ENCODE data around the gene CEP104.

- TF ChIP-seq CREM (IDR thresholded peaks at IDR 0.05; ENCODE audit: low read depth) (no peak), MTA3 (IDR thresholded peaks at IDR 0.05; ENCODE audit: borderline replicate concordance, low read length) (no peak), CTCF (IDR thresholded peaks at IDR 0.05 in 2 of 3, conservative IDR thresholded peaks at IDR 0.05 in 1 of 3; ENCODE audit: control insufficient read depth in 2 of 3, extremely low read depth in 1 of 3, insufficient read depth in 1 of 3, low read depth in 3 of 3, low read length in 3 of 3) (no peak), NRF1 (conservative IDR thresholded peaks at IDR 0.05; ENCODE audit: low read depth, low read length) (no peak), BMI1 (IDR thresholded peaks at IDR 0.05; ENCODE audit: borderline replicate concordance) (no peak), POLR2A (IDR thresholded peaks at IDR 0.05; ENCODE audit: low read depth, low read length) (no peak), NR2C2 (IDR thresholded peaks at IDR 0.05; ENCODE audit: borderline replicate concordance, control insufficient read depth, insufficient read length, low read depth) (no peak), FOXM1 (IDR thresholded peaks at IDR 0.05; ENCODE audit: low read depth, low read length) (no peak), BACH1 (IDR thresholded peaks at IDR 0.05; ENCODE audit: borderline replicate concordance) (no peak), BCLAF1 (IDR thresholded peaks at IDR 0.05) (no peak), ZNF274 (IDR thresholded peaks at IDR 0.05; ENCODE audit: insufficient read depth, insufficient read length) (no peak), PRDM15 (CRISPR knock-in tag; IDR thresholded peaks at IDR 0.05) (no peak), NFYB (IDR thresholded peaks at IDR 0.05; ENCODE audit: insufficient read depth, low read depth, low read length) (no peak), RCOR1 (conservative IDR thresholded peaks at IDR 0.05; ENCODE audit: low read depth, low read length) (no peak)
Observed at GRCh38 chr1:3885611-3886010, 28.6 kb upstream of the CEP104 start.
